Thoracic aorta (tissue), 2 donors: Measurements from ENCODE around the gene HOTAIR. TPM values are rescaled to one million over a fixed set of nuclear protein-coding genes. Genes with fewer than 3 reads are reported as not detected.

ENCODE experiments used
- ATAC-seq: fragments of 150-250 bp; one replicate; pipeline ENCODE4 v1.8.0; 2017; ENCODE audit warnings: low read depth; ENCODE audit not compliant: insufficient number of reproducible peaks, low FRiP score
- DNase-seq: peaks from one replicate; pipeline ENCODE4 v3.0.0-alpha.2; 2020; ENCODE audit warnings: low spot score
- H3K27ac ChIP-seq, 2 donors: fragments of 200-600 bp; sonication (generic); 1 replicate in 1 of 2; 2 replicates in 1 of 2; pipeline ENCODE4 v1.5.1; 2016; ENCODE audit warnings: mild to moderate bottlenecking in 2 of 2, moderate library complexity in 2 of 2
- H3K27me3 ChIP-seq: fragments of 200-600 bp; sonication (generic); replicated peaks from 2 replicates; pipeline ENCODE4 v1.6.0; 2016; ENCODE audit warnings: mild to moderate bottlenecking; ENCODE audit not compliant: insufficient read depth
- H3K36me3 ChIP-seq: fragments of 200-600 bp; sonication (generic); one replicate; pipeline ENCODE4 v1.5.1; 2016
- H3K4me1 ChIP-seq, 2 donors: fragments of 200-600 bp; sonication (generic); 1 replicate in 1 of 2; 2 replicates in 1 of 2; pipeline versions ENCODE4 v1.5.1 to v1.6.0; 2016; ENCODE audit warnings: low read depth in 2 of 2, mild to moderate bottlenecking in 1 of 2; ENCODE audit not compliant: control insufficient read depth in 1 of 2
- H3K4me3 ChIP-seq: fragments of 200-600 bp; sonication (generic); 2 replicates; pipeline ENCODE4 v1.5.1; 2016; ENCODE audit warnings: mild to moderate bottlenecking
- H3K9me3 ChIP-seq: fragments of 200-600 bp; sonication (generic); 2 replicates; pipeline ENCODE4 v1.5.1; 2016
- CTCF ChIP-seq: fragments of 200-600 bp; sonication (generic); IDR thresholded peaks from one replicate; pipeline ENCODE4 v1.5.1; 2019; ENCODE audit warnings: antibody characterized with exemption
- total RNA-seq, 2 donors: library from RNA; depleted of rRNA; stranded (reverse); fragments of >200 nt; gene quantifications; one replicate each; pipeline versions ENCODE4 v1.1.0 to v1.2.3, GENCODE V29; 2016

HOTAIR gene
- total RNA-seq, 2 donors from 2014 or later = not detected

GRCh38 chr12:54007538-54008259, 32.9 kb upstream of the HOTAIR start:
- no peaks in the 10 kb centered on the region for H3K27me3 ChIP-seq
- peaks cover 3 to 14% of the 10 kb centered on the region in 2 donors for H3K4me1 ChIP-seq
- no peak for TF ChIP-seq CTCF
- DNase-seq = no peak
- no peak overlapping the region for H3K4me3 ChIP-seq
- no peaks in the 10 kb centered on the region for H3K36me3 ChIP-seq
- ATAC-seq = no peak
- H3K27ac ChIP-seq = no peak overlapping the region
- no peaks in the 10 kb centered on the region for H3K9me3 ChIP-seq

- peak overlapping the region; percentile 55 for H3K4me3 ChIP-seq
- TF ChIP-seq CTCF = no peak
- no peak overlapping the region for H3K27ac ChIP-seq
- peaks cover 3 to 14% of the 10 kb centered on the region in 2 donors for H3K4me1 ChIP-seq
- H3K27me3 ChIP-seq = peaks cover 2% of the 10 kb centered on the region
- no peak for ATAC-seq
- no peak for DNase-seq
- no peaks in the 10 kb centered on the region for H3K36me3 ChIP-seq
- no peaks in the 10 kb centered on the region for H3K9me3 ChIP-seq
Observed at GRCh38 chr12:54006559-54007220, 31.9 kb upstream of the HOTAIR start.

GRCh38 chr12:54005853-54006558, 31.3 kb upstream of the HOTAIR start:
- H3K4me3 ChIP-seq = peak overlapping the region; percentile 55
- peaks cover 8% of the 10 kb centered on the region for H3K27me3 ChIP-seq
- no peaks in the 10 kb centered on the region for H3K36me3 ChIP-seq
- H3K9me3 ChIP-seq = no peaks in the 10 kb centered on the region
- TF ChIP-seq CTCF = peak; percentile 94
- H3K4me1 ChIP-seq = peaks cover 3 to 14% of the 10 kb centered on the region in 2 donors
- no peak overlapping the region for H3K27ac ChIP-seq
- DNase-seq (peak; percentile 59), ATAC-seq (no peak)

GRCh38 chr12:54005531-54005852, 30.7 kb upstream of the HOTAIR start:
- Histone ChIP-seq H3K27ac (no peak overlapping the region), H3K36me3 (no peaks in the 10 kb centered on the region), H3K27me3 (peaks cover 14% of the 10 kb centered on the region), H3K4me3 (no peak overlapping the region), H3K9me3 (no peaks in the 10 kb centered on the region), H3K4me1 (peaks cover 5 to 18% of the 10 kb centered on the region in 2 donors)
- no peak for TF ChIP-seq CTCF
- DNase-seq (no peak), ATAC-seq (no peak)

- H3K27ac ChIP-seq = no peak overlapping the region
- H3K4me3 ChIP-seq = no peak overlapping the region
- DNase-seq (no peak), ATAC-seq (no peak)
- H3K9me3 ChIP-seq = no peaks in the 10 kb centered on the region
- TF ChIP-seq CTCF = no peak
- peaks cover 19% of the 10 kb centered on the region for H3K27me3 ChIP-seq
- no peaks in the 10 kb centered on the region for H3K36me3 ChIP-seq
- H3K4me1 ChIP-seq = peaks cover 10 to 23% of the 10 kb centered on the region in 2 donors
Observed at GRCh38 chr12:54004841-54005530, 30.2 kb upstream of the HOTAIR start.
